HG03439 (cell line): ENCODE data around the gene SRP68.

Source experiments
- ATAC-seq: cut with Tn5 transposase; IDR thresholded peaks from one replicate; pipeline ENCODE4 v1.9.1; 2021; ENCODE audit warnings: mild to moderate bottlenecking, moderate library complexity; ENCODE audit not compliant: unreplicated experiment

SRP68 gene

GRCh38 chr17:76000755-76001521 is 71.4 kb downstream of the SRP68 start, which contains the start of gene CDK3:
TSS of gene CDK3 (plus strand) at chr17:76000855. CDS start at chr17:76001426, 571 bp downstream.
- no peak for ATAC-seq

- ATAC-seq, result no peak
These were observed 72.1 kb downstream of the SRP68 start for GRCh38 chr17:76000016-76000754.

- ATAC-seq, result no peak
These were observed 74.0 kb downstream of the SRP68 start for GRCh38 chr17:75998327-75998795.

- no peak for ATAC-seq
These were observed 75.4 kb downstream of the SRP68 start for GRCh38 chr17:75996665-75997590.

GRCh38 chr17:75995385-75995925 is 76.9 kb downstream of the SRP68 start:
- ATAC-seq, result no peak

GRCh38 chr17:75994802-75995370 is 77.4 kb downstream of the SRP68 start:
- no peak for ATAC-seq

GRCh38 chr17:75991396-75991795 is 80.9 kb downstream of the SRP68 start:
- no peak for ATAC-seq
